Measurements from ENCODE around the gene KHSRP.

DNA sequence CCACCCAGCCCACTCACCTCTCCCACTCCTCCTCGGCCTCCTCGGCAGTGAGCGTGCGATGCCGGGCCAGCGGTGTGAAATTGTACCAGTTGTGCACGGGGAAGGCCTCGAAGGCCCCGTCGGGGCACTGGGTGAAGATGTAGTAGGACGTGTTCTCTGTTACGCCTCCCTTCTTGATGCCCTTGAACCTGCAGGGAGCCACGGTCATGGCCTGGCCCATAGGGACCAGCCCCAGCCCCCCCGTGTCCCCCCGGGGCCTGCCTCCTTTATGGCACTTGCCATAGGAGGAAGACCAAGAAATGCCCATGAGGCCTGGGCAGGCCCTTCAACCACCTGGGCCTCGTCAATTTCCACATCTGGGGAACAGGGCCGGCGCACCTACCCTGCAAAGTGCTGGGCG is 37.2 kb downstream of the KHSRP start:
- TF ChIP-seq CTCF (IDR thresholded peaks at IDR 0.05) = no peak
- TF ChIP-seq POLR2A (IDR thresholded peaks at IDR 0.05) = no peak

Data from lower leg skin (tissue), 3 donors.